PC-3 (cell line): ENCODE results near the gene THTPA. TPM values are rescaled to one million over a fixed set of nuclear protein-coding genes. Genes with fewer than 3 reads are reported as not detected.

ENCODE experiments used
- ATAC-seq: fragments of 200-7000 bp; cut with Tn5 transposase; 2 replicates; pipeline ENCODE4 v1.9.1; 2020; ENCODE audit warnings: mild to moderate bottlenecking, moderate library complexity
- BruUV-seq: library from RNA; stranded (reverse); fragments of 400-500 nt; replicated peaks from 2 replicates; lab custom pipeline; 2021; lab: Mats Ljungman, UMichigan
- CTCF ChIA-PET: fragments of 300-600 bp; sonication (Branson Sonifier 250); formaldehyde crosslinking; loops from one replicate; lab custom pipeline; 2022; ENCODE audit warnings: antibody characterized with exemption; lab: Charles Lee
- POLR2A ChIA-PET: fragments of 300-600 bp; sonication (Branson Sonifier 250); formaldehyde crosslinking; loops from one replicate; lab custom pipeline; 2022; ENCODE audit warnings: antibody characterized with exemption; ENCODE audit not compliant: unreplicated experiment; lab: Charles Lee
- DNase-seq: peaks from one replicate; pipeline ENCODE4 v3.0.0-alpha.2; 2015
- H2AFZ ChIP-seq: fragments of 300-600 bp; sonication (generic); 2 replicates; pipeline ENCODE4 v1.6.0; 2016; ENCODE audit warnings: antibody characterized with exemption, low read length
- H3F3A ChIP-seq: fragments of 300-600 bp; sonication (generic); one replicate; pipeline ENCODE4 v1.6.0; 2017; ENCODE audit warnings: antibody characterized with exemption, low read length, control low read depth, mild to moderate bottlenecking; ENCODE audit not compliant: unreplicated experiment
- H3K27ac ChIP-seq: fragments of 300-600 bp; sonication (generic); 2 replicates; pipeline ENCODE4 v1.5.1; 2016; ENCODE audit warnings: mild to moderate bottlenecking, low read length
- H3K27me3 ChIP-seq: fragments of 300-600 bp; sonication (generic); 2 replicates; pipeline ENCODE4 v1.6.1; 2016; ENCODE audit warnings: low read length, mixed read lengths
- H3K36me3 ChIP-seq: fragments of 300-600 bp; sonication (generic); 2 replicates; pipeline ENCODE4 v1.6.1; 2016; ENCODE audit warnings: low read depth, mixed run types, low read length, mixed read lengths
- H3K4me1 ChIP-seq: fragments of 300-600 bp; sonication (generic); 2 replicates; pipeline ENCODE4 v1.5.1; 2016; ENCODE audit warnings: low read length; ENCODE audit not compliant: insufficient read depth
- H3K4me2 ChIP-seq: fragments of 300-600 bp; sonication (generic); 2 replicates; pipeline ENCODE4 v1.6.0; 2016; ENCODE audit warnings: low read length
- H3K4me3 ChIP-seq: fragments of 300-600 bp; sonication (generic); 2 replicates; pipeline ENCODE4 v1.5.1; 2016; ENCODE audit warnings: mild to moderate bottlenecking, low read length, mixed read lengths
- H3K79me2 ChIP-seq: fragments of 300-600 bp; sonication (generic); 2 replicates; pipeline ENCODE4 v1.6.1; 2017; ENCODE audit warnings: low read length, mixed read lengths
- H3K9ac ChIP-seq: fragments of 300-600 bp; sonication (generic); 2 replicates; pipeline ENCODE4 v1.6.0; 2016; ENCODE audit warnings: mild to moderate bottlenecking, low read length
- H3K9me2 ChIP-seq: fragments of 300-600 bp; sonication (generic); replicated peaks from 2 replicates; pipeline ENCODE4 v1.6.1; 2016; ENCODE audit warnings: mixed run types, low read length, mixed read lengths
- H3K9me3 ChIP-seq: fragments of 300-600 bp; sonication (generic); 2 replicates; pipeline ENCODE4 v1.6.1; 2016; ENCODE audit warnings: low read length, mixed read lengths
- H4K20me1 ChIP-seq: fragments of 300-600 bp; sonication (generic); 2 replicates; pipeline ENCODE4 v1.6.1; 2016; ENCODE audit warnings: low read length, mixed read lengths
- CTCF ChIP-seq: fragments of 300-600 bp; sonication (generic); conservative IDR thresholded peaks from 2 replicates; pipeline ENCODE4 v1.5.1; 2017; ENCODE audit warnings: antibody characterized with exemption, low read depth, mild to moderate bottlenecking, low read length
- EZH2 ChIP-seq: fragments of 300-600 bp; sonication (generic); IDR thresholded peaks from one replicate; pipeline ENCODE4 v1.6.1; 2017; ENCODE audit warnings: antibody characterized with exemption, mild to moderate bottlenecking, low read length; ENCODE audit not compliant: unreplicated experiment
- EZH2phosphoT487 ChIP-seq: fragments of 300-600 bp; sonication (generic); IDR thresholded peaks from 2 replicates; pipeline ENCODE4 v1.6.1; 2018; ENCODE audit warnings: mild to moderate bottlenecking, antibody characterized with exemption, low read length, borderline replicate concordance
- intact Hi-C: fragments of 100-400 bp; cut with micrococcal nuclease; formaldehyde crosslinking; loops from 2 replicates; pipeline ENCODE4 v1.9.0; 2023
- total RNA-seq: library from RNA; depleted of rRNA; stranded (reverse); fragments of >200 nt; gene quantifications from 2 replicates; pipeline ENCODE4 v1.2.3, GENCODE V29; 2014

THTPA gene
- total RNA-seq, 1 experiment from 2014 or later: 13.0 TPM

GRCh38 chr14:23568600-23569331, 12.7 kb downstream of the THTPA start:
- Histone ChIP-seq H3K4me1 (peaks cover 18% of the 10 kb centered on the region), H3K9me2 (no peaks in the 10 kb centered on the region), H4K20me1 (no peaks in the 10 kb centered on the region), H2AFZ (no peak overlapping the region), H3K9ac (no peak overlapping the region), H3K79me2 (peaks cover 9% of the 10 kb centered on the region; the same call in 1 of the 2 replicates), H3F3A (no peaks in the 10 kb centered on the region), H3K27me3 (no peaks in the 10 kb centered on the region), H3K4me3 (no peak overlapping the region), H3K4me2 (no peak overlapping the region), H3K9me3 (no peaks in the 10 kb centered on the region), H3K36me3 (peaks cover 3% of the 10 kb centered on the region; the same call in 1 of the 2 replicates), H3K27ac (no peak overlapping the region)
- ATAC-seq: no peak
- DNase-seq: peak; percentile 41
- ChIA-PET CTCF (no interaction called here), POLR2A (interaction anchor here (0.5 kb wide), 1 partner anchor 525 kb away, joined by 26 read pairs; no protein-coding TSS in a partner anchor)
- intact Hi-C loops: no loop called here
- TF ChIP-seq CTCF (peak; percentile 54; the same call in 1 of the 2 replicates), EZH2phosphoT487 (no peak), EZH2 (no peak)
- no TSS peak for BruUV-seq

GRCh38 chr14:23569443-23570151, 13.5 kb downstream of the THTPA start:
- DNase-seq: peak; percentile 44
- ATAC-seq: peak; percentile 29
- Histone ChIP-seq H3F3A (no peaks in the 10 kb centered on the region), H2AFZ (no peak overlapping the region), H4K20me1 (no peaks in the 10 kb centered on the region), H3K9me2 (no peaks in the 10 kb centered on the region), H3K79me2 (peaks cover 9% of the 10 kb centered on the region; the same call in 1 of the 2 replicates), H3K36me3 (no peaks in the 10 kb centered on the region), H3K4me3 (no peak overlapping the region), H3K27ac (no peak overlapping the region), H3K9me3 (no peaks in the 10 kb centered on the region), H3K27me3 (no peaks in the 10 kb centered on the region), H3K4me2 (no peak overlapping the region), H3K4me1 (peaks cover 18% of the 10 kb centered on the region), H3K9ac (no peak overlapping the region)
- no TSS peak for BruUV-seq
- ChIA-PET CTCF (no interaction called here), POLR2A (no interaction called here)
- TF ChIP-seq EZH2phosphoT487 (no peak), CTCF (0 out of 2 replicates have a peak, but pooled peaks have one; percentile 8)
- intact Hi-C loops: no loop called here
